A549 (cell line): ENCODE measurements around the gene IL21R.

ENCODE experiments used
- BHLHE40 ChIP-seq: IDR thresholded peaks from 2 replicates; pipeline ENCODE4 v1.6.1; 2012; ENCODE audit warnings: low read depth, low read length, inconsistent platforms
- CEBPB ChIP-seq, 2 experiments: fragments of >200 bp in 1 of 2; sonication (Bioruptor Twin) in 1 of 2; formaldehyde crosslinking in 1 of 2; IDR thresholded peaks; 2 replicates each; pipeline ENCODE4 v1.6.1; 2012 to 2016
- CHD4 ChIP-seq: fragments of 200-600 bp; sonication (generic); IDR thresholded peaks from 2 replicates; pipeline ENCODE4 v1.6.1; 2016; ENCODE audit warnings: antibody characterized with exemption, mild to moderate bottlenecking, borderline replicate concordance
- CTCF ChIP-seq: fragments of >200 bp; sonication (Bioruptor Twin); formaldehyde crosslinking; IDR thresholded peaks from 3 replicates; pipeline ENCODE4 v1.5.1; 2016
- EP300 ChIP-seq, 2 experiments: fragments of >200 bp; sonication (Bioruptor Twin); formaldehyde crosslinking; IDR thresholded peaks; 2 replicates in 1 of 2; 3 replicates in 1 of 2; pipeline ENCODE4 v1.6.1; 2016 to 2017
- ESRRA ChIP-seq: fragments of 150-350 bp; IDR thresholded peaks from 2 replicates; pipeline ENCODE4 v1.6.1; 2014; ENCODE audit warnings: mild to moderate bottlenecking, low read length, borderline replicate concordance
- JUN ChIP-seq, 2 experiments: fragments of >200 bp; sonication (Bioruptor Twin); formaldehyde crosslinking; IDR thresholded peaks; 2 replicates in 1 of 2; 3 replicates in 1 of 2; pipeline ENCODE4 v1.6.1; 2016 to 2017
- POLR2A ChIP-seq: IDR thresholded peaks from 2 replicates; pipeline ENCODE4 v1.6.1; 2012; ENCODE audit warnings: mild to moderate bottlenecking, low read length
- POLR2AphosphoS2 ChIP-seq: conservative IDR thresholded peaks from 2 replicates; pipeline ENCODE4 v1.6.1; 2012; ENCODE audit warnings: low read length, improper control_type of control experiment, inconsistent platforms
- TP53 ChIP-seq: fragments of 250-450 bp; sonication (Bioruptor Pico); IDR thresholded peaks from 2 replicates; pipeline ENCODE4 v1.5.0; 2021; ENCODE audit warnings: mild to moderate bottlenecking, moderate library complexity

- TF ChIP-seq JUN (IDR thresholded peaks at IDR 0.05) (no peak), CEBPB (IDR thresholded peaks at IDR 0.05) (no peak), CTCF (no peak), EP300 (IDR thresholded peaks at IDR 0.05) (no peak), CHD4 (no peak), POLR2A (no peak), BHLHE40 (no peak), ESRRA (no peak), POLR2AphosphoS2 (no peak), TP53 (no peak)
These were observed 29.0 kb downstream of the IL21R start for GRCh38 chr16:27430923-27431484.
